Esophagus muscularis mucosa (tissue), 3 donors: ENCODE results near the gene IKZF1.

Experiments
- POLR2A ChIP-seq: fragments of 450-650 bp; IDR thresholded peaks from one replicate; pipeline ENCODE4 v1.6.1; 2017; ENCODE audit warnings: antibody characterized with exemption, moderate library complexity, mild to moderate bottlenecking, low read depth
- POLR2AphosphoS5 ChIP-seq, 2 donors: sonication (generic); formaldehyde crosslinking; IDR thresholded peaks; one replicate each; pipeline ENCODE4 v1.6.1; 2017; ENCODE audit warnings: antibody characterized with exemption in 2 of 2
- TF ChIP-seq, protein P1 (sequence below), 3 experiments: fragments of 200-600 bp in 2 of 3; fragments of 450-650 bp in 1 of 3; sonication (generic) in 2 of 3; IDR thresholded peaks; one replicate each; pipeline ENCODE4 v1.5.1; 2017 to 2019; ENCODE audit warnings: antibody characterized with exemption in 3 of 3, mild to moderate bottlenecking in 2 of 3, moderate library complexity in 1 of 3

DNA sequence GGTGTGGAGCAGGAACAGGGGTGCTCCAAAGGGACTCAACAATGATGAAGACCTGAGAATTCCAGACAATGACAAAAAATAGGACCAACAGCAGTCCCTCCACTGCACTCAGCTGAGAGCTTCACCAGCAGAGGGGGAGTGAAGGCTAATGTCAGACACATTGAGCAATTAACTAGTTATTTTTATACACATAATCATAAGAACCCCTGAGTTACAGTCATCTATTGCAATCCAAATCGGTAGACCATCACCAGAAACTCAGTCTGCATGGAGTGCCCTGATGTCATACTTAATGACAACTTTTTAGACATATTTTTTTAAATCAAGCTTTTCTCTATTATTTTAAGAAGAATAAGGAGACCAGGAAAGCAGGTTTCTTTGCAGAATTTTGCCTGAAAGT, 30.6 kb upstream of the IKZF1 start:
- TF ChIP-seq POLR2A (no peak), POLR2AphosphoS5 (IDR thresholded peaks at IDR 0.05) (no peak)
- TF ChIP-seq, protein P1, sequence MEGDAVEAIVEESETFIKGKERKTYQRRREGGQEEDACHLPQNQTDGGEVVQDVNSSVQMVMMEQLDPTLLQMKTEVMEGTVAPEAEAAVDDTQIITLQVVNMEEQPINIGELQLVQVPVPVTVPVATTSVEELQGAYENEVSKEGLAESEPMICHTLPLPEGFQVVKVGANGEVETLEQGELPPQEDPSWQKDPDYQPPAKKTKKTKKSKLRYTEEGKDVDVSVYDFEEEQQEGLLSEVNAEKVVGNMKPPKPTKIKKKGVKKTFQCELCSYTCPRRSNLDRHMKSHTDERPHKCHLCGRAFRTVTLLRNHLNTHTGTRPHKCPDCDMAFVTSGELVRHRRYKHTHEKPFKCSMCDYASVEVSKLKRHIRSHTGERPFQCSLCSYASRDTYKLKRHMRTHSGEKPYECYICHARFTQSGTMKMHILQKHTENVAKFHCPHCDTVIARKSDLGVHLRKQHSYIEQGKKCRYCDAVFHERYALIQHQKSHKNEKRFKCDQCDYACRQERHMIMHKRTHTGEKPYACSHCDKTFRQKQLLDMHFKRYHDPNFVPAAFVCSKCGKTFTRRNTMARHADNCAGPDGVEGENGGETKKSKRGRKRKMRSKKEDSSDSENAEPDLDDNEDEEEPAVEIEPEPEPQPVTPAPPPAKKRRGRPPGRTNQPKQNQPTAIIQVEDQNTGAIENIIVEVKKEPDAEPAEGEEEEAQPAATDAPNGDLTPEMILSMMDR (IDR thresholded peaks at IDR 0.05) = no peak
